ENCODE measurements around the gene NEDD8.
A peak's percentile ranks its signal among the peaks of the same experiment; 100 is the strongest.

NEDD8 gene

GRCh38 chr14:24212924-24213865, 19.0 kb downstream of the NEDD8 start, which contains the start of gene CHMP4A (continued):
- TF ChIP-seq PRDM10 (tag by site-specific recombination; IDR thresholded peaks at IDR 0.05) (peak; percentile 99), HOXA7 (CRISPR knock-in tag; IDR thresholded peaks at IDR 0.05; ENCODE audit: borderline replicate concordance) (no peak), ZSCAN30 (tag by site-specific recombination; IDR thresholded peaks at IDR 0.05) (0 out of 2 replicates have a peak, but pooled peaks have one; percentile 19), KLF7 (tag by site-specific recombination; IDR thresholded peaks at IDR 0.05; ENCODE audit: borderline replicate concordance) (peak; percentile 50; the same call in 1 of the 2 replicates), SP2 (tag by site-specific recombination; IDR thresholded peaks at IDR 0.05) (peak; percentile 93), ZNF366 (tag by site-specific recombination; conservative IDR thresholded peaks at IDR 0.05) (peak; percentile 62), OVOL3 (tag by site-specific recombination; IDR thresholded peaks at IDR 0.05) (peak; percentile 78; the same call in 1 of the 2 replicates), ZNF302 (tag by site-specific recombination; IDR thresholded peaks at IDR 0.05; ENCODE audit: low read depth) (no peak), ZNF394 (tag by site-specific recombination; IDR thresholded peaks at IDR 0.05; ENCODE audit: borderline replicate concordance) (0 out of 2 replicates have a peak, but pooled peaks have one; percentile 7), ZNF24 (tag by site-specific recombination; IDR thresholded peaks at IDR 0.05) (peak; percentile 83), ZBTB21 (tag by site-specific recombination; IDR thresholded peaks at IDR 0.05) (peak; percentile 51; the same call in 1 of the 2 replicates), ZNF184 (tag by site-specific recombination; IDR thresholded peaks at IDR 0.05) (0 out of 2 replicates have a peak, but pooled peaks have one; percentile 38)

GRCh38 chr14:24211311-24211710, 20.9 kb downstream of the NEDD8 start:
- Histone ChIP-seq H3K4me3 (ENCODE audit: low read depth, low read length) (no peak overlapping the region), H3K36me3 (ENCODE audit: control insufficient read depth in 2 of 2, insufficient read depth in 1 of 2, low read length in 2 of 2) (peaks cover 23 to 64% of the 10 kb centered on the region in 2 experiments), H3K4me1 (ENCODE audit: control insufficient read depth, insufficient read depth, low read length) (no peaks in the 10 kb centered on the region), H3K27ac (ENCODE audit: extremely low read depth, low read depth, low read length) (no peak overlapping the region), H3K9me3 (ENCODE audit: control insufficient read depth, insufficient read depth, low read depth, low read length) (no peaks in the 10 kb centered on the region)
- CTCF ChIA-PET, result no interaction called here
- POLR2A ChIA-PET, result no interaction called here
- TF ChIP-seq ZNF704 (tag by site-specific recombination; IDR thresholded peaks at IDR 0.05) (no peak), ZNF776 (tag by site-specific recombination; IDR thresholded peaks at IDR 0.05; ENCODE audit: borderline replicate concordance) (no peak), TSHZ1 (tag by site-specific recombination; IDR thresholded peaks at IDR 0.05; ENCODE audit: borderline replicate concordance) (no peak), ZNF707 (tag by site-specific recombination; IDR thresholded peaks at IDR 0.05) (no peak), PRDM4 (tag by site-specific recombination; IDR thresholded peaks at IDR 0.05) (no peak), ZNF701 (tag by site-specific recombination; IDR thresholded peaks at IDR 0.05) (no peak), YY2 (tag by site-specific recombination; IDR thresholded peaks at IDR 0.05) (no peak), ZFP41 (tag by site-specific recombination; IDR thresholded peaks at IDR 0.05; ENCODE audit: borderline replicate concordance) (no peak), HOXD13 (CRISPR knock-in tag; IDR thresholded peaks at IDR 0.05; ENCODE audit: borderline replicate concordance) (no peak)

All from HEK293 (cell line).